T-helper 9 cell (primary cell): Measurements from ENCODE around the gene WFS1.

ENCODE experiments used
- DNase-seq: peaks from one replicate; pipeline ENCODE4 v3.0.0-alpha.2; 2020
- total RNA-seq, 2 donors: gene quantifications; one replicate each; lab custom pipeline; 2026; lab: John Stamatoyannopoulos, UW

The WFS1 gene, protein sequence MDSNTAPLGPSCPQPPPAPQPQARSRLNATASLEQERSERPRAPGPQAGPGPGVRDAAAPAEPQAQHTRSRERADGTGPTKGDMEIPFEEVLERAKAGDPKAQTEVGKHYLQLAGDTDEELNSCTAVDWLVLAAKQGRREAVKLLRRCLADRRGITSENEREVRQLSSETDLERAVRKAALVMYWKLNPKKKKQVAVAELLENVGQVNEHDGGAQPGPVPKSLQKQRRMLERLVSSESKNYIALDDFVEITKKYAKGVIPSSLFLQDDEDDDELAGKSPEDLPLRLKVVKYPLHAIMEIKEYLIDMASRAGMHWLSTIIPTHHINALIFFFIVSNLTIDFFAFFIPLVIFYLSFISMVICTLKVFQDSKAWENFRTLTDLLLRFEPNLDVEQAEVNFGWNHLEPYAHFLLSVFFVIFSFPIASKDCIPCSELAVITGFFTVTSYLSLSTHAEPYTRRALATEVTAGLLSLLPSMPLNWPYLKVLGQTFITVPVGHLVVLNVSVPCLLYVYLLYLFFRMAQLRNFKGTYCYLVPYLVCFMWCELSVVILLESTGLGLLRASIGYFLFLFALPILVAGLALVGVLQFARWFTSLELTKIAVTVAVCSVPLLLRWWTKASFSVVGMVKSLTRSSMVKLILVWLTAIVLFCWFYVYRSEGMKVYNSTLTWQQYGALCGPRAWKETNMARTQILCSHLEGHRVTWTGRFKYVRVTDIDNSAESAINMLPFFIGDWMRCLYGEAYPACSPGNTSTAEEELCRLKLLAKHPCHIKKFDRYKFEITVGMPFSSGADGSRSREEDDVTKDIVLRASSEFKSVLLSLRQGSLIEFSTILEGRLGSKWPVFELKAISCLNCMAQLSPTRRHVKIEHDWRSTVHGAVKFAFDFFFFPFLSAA
- 4.8 to 5.3 reads per million in 2 donors for total RNA-seq

DNA sequence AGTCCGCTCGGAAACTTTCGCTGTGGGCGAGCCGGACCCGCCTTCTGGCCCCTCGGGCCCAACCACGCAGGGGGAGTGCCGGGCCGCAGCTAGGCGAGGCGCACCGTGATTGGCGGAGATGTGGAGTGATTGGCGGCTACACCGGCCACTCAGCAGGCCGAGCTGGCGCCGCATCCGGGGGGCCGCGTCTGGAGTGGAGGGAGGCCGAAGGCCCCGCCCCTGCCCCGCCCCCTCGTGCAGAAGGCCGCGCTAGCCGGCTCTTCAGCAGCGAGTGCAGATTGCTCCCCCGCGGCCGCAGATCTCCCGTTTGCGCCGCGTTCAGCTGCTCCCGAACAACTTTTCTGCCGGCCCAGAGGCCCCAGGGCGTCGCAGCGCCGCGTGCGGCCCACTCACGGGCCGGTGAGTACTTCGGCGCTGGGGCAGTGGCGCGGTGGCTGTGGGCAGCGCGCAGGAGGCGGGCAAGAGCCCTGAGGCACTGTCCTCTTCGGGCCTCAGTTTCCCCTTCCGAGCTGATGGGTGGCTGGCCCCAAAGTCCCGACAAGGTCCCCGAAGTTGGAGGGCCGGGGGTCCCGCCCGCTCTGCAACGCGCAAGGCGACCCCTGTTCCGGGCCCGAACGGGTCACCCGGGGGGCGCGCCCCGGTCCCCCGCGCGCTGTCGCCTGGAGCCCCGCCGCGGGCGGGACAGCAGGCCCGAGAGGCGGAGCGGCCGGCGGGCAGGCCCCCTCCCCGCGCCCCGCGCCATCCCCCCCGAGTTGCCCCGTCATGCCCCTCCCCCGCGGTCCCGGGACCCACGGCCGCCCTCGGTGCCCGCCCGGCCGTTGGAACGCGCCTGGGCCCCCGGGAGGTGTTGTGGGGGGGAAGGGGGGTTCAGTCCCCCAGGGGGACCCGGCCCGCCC, at the start of gene WFS1:
Gene WFS1, plus strand, starts transcription at position 235 of the 896 bp plus-strand sequence. CDS start 7,606 bp downstream, outside the sequence.
- peak; percentile 96 for DNase-seq

GRCh38 chr4:6221301-6221850, 48.3 kb upstream of the WFS1 start:
- no peak for DNase-seq

DNA sequence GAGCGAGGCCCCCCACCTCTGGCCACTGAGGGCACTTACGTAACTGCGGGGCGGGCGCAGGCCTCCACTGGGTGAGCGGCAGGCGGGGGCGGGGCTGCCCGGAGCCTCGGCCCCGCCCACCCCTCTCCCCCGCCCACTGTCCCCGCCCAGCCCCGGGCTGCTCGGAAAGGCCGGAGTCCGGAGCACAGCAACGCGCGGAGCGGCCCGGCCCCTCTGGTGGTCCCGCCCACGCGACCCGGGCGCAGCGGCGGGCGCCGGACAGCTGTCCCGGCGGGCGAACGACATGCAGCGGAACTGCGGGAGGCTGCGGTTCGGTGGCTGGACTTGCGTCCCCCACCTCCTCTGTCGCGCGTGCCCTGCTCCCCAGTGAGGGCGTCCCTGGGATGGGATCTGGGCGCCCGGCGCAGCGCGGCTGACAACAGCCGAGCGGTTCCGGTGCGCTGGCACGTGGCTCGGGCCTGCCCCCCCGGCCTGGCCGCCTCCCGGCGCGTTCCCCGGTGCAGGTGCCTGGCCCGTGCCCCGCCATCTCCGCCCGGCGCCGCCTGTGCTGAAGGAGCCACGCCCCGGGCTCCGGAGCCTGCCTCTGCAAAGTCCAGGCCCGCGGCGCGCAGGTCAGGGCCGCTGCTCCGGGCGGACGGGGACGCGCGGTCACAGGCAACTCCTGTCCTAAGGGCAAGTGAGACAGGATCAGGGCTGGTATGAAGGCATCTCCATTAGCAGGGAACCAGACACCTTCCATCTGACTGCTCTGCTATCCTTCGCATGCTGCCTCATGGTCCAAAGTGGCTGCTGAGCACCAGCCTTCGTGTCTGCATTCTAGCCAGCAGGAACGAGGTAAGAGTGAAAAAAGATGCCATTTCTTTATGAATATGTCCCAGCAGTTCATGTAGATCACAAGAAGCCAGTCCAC, 47.5 kb upstream of the WFS1 start:
- DNase-seq, result no peak

DNA sequence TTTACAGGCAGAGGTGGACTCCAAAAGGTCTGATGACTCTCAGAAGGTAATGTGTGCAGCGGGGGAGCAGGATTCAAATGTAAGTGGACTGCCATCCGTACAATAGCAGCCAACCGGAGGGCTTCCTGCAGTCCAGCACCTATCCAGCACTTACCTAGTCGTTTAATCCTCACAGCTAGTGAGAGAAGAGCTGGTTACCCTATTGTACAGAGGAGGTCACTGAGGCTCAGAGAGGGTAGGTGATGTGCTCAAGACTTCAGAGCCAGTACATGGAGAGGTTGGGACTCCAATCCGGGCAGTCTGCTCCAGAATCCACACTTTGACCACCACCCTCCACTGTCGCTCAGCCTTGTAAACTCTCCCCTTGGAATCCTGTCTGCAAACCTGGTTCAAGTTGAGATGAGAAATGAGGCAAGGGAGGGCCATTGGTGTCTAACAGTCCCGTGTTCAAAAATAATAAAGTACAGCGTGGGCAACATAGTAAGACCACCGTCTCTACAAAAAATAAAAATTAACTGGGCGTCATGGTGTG, 46.8 kb upstream of the WFS1 start:
- no peak for DNase-seq

DNA sequence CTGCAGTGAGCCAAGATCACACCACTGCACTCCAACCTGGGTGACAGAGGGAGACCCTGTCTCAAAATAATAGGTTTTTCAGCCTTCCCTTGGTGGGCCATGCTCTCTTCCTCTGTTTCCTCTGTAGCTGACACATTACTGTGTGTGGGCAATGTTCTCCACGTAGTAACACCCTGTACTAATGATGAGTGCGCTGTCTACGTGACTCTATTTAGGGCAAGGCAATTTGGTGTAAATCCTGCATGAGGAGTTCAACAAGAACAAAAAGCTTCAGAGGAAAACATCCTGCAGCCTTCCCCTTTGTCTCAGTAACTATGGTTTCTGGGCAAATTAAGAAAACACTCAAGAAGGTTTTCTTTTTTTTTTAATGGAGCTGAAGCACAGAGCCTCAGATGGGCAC, 44.9 kb upstream of the WFS1 start:
- DNase-seq, result no peak

DNA sequence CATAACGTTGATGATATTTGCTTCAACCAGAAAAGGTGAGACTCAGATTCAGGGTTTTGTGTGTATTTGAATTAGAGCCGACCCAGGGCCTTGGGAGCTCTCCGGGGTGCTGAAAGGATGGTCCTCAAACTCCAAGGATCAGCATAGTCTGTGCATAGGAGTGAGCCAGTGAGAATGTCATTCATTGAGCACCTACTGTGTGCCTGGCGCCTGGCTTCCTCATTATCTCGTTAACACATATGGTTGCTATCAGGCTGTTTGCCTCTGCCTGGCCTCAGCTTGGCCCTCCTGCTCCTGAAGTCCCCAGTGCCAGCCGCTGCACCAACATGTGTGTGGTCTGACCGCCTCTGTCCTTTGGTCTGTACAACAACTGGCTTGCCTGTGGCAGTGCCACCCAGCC, 44.2 kb upstream of the WFS1 start:
- DNase-seq, result no peak

DNA sequence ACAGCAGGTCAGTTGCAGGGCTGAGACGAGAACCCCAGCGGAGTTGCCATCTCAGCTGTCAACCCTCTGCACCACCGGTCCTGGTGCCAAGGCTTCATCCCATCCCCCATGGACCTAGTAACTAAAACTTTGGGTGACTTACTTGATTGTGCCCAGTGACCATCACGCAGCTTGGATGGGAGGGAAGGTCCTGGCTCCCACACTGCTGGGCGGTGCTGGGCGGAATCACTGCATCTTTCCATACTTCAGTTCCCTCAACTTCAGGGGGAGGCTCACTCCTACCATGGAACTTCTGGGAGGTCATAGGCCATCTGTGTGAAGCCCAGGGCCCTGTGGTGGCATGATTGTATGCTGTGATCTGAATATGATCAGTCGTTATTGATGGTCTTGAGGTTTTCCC, 43.1 kb upstream of the WFS1 start:
- DNase-seq, result no peak

DNA sequence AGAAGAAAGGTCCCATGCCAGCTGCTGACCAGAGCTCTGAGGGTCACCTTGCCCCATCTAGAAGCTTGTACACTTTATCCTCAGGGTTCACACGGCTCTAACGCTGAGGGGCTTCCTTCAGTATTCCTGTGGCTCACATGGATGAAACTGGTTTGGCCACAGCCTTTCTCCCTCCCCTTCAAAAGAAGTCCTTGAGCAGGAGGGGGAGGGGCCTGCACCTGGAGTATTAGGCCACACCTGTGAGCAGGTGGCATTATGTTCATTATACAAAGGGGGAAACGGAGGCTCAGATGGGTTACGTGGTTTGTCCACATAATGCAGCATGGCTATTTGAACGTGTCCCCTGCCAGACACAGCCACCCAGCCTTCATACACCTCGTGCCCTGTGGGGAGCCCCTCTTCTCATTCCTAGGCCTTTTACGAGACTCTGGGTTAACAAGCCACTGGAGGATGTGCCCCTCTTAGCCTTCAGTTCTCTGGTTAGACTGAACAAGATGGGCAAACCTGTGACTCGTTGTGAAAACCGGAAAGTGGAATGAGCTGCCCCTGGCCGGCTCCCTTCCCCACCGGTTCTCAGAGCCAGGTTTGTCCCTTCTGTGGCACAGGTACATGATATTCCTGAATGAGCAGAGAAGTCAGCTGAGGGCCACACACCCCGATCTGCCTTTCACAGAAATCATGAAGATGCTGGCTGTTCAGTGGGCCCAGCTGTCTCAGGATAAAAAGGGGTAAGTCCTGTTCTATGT, 42.1 kb upstream of the WFS1 start:
- DNase-seq, result no peak

DNA sequence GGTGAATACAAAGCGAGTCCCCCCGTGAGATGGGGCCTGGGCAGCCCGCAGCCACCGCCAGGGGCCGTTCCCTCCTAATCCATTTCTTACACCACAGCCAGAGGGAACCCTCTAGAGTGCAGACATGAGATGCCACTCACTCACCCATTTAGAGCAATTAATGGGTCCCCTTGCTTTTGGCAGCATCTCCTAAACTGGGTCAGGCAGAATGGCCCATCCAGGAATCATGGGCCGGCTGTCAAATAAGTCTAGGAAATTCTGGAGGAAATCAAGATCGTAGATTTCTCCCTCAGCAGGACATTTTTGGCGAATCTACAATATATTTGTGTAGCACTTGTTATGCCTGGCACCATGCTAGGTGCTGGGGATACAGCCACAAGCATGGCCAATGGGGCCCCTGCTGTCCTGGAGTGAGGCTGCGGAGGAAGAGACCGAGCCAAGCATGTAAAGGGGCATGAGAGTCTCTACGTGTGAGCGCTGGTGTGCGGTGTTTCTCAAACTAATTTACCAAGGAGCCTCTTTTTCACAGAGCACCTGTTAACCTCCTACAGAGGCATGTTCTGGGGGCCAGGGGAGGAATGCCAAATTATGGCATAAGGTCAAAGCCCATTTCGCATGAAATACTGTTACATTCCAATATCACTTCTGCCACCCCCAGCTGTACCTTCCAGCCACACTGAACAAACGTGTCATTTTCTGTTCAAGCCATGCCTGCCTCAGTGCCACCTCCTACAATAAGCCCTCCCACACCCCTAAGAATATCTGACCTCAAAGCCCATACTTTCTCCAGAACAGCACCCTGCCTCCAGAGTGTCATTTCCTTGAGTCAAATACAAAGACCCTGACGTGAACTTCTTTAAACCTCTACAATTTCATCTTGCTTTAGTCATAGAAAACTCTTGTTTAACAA, 41.2 kb upstream of the WFS1 start:
- no peak for DNase-seq

GRCh38 chr4:6229095-6229494, 40.6 kb upstream of the WFS1 start:
- DNase-seq, result no peak

DNA sequence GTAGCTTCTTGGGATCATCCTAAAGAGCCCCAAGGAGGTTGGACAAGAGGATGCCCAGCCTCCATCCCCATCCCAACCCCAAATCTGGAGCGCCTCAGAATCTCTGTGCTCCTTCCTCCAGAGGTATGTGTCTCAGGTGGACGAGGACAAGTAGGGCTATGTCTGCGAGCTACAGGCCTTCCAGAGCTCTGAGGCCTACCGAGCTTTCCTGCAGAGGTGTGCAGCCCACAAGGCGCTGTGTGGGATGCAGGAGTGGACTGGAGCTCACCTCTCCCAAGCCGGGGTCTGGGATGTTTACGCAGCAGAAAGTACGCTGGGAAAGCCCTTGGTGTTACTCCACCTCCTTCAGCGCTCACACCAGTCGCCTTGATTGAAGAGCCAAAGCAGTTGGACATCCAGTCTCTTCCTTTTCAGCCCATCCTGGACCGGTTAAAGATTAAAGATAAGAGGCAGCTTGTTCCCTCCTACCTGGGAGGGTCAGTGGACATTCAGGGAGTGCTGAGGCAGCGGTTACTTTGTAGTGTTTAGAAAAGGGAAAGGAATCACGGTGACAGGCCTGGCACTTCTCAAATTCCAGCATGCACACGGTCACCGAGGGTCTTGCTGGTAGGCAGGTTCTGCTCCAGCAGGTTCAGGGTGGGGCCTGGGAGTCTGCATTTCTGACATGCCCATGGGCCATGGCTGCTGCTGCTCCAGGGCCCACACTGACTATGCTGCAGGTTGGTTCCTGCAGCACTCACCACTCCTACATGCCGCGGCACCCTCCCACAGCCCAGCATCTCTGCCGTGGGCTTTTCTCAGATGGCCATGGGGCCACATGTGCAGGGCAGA, 39.8 kb upstream of the WFS1 start:
- no peak for DNase-seq

DNA sequence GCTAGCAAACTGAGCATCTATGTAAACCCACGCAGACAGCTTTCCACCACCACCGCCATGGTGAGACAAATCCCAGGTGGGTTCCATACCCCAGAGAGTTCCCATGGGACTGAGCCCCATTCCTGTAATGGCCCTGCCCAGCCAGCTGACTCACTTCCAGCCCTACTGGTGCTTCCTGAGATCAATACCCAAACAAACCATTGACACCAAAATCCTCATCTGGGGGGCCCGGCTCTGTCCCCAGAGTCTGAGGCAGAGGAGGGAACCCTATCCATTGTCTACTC, 39.2 kb upstream of the WFS1 start:
- no peak for DNase-seq

DNA sequence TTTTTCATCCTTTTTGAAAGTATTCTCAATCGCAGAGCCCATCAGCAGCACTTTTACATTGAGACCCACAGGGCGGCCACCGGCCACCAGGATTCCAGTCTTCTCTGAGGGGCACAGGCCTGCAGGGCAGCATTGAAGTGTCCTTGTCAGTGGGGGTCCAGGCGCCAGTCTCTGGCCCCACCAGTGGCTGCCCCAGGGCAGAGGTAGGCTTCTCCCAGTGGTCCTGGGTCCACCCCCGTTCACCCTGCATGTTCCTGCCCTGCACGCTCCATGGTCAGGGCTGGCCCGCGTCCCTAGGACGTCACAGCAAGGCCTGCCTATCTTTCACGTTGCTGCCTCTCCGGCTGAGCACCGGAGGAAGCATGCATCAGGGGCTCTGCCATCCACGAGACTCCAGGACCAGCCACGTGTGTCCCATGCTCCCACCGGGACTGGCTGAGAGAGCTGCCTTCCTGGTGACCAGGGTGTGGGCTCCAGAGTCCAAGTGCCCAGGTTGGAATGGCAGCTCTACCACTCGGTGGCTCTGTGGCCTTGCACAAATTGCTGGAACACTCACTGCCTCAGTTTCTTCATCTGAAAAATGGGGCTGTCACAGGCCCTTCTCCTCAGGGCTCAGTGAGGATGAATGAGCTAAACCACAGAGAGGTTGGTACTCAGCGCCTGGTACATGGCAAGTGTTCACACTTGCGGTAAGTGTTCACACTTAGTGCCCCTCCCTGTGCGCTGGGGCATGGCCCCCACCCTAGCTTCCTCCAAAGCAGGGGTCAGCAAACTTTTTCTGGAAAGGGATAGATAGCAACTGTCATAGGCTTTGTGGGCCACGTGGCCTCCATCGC, 38.6 kb upstream of the WFS1 start:
- DNase-seq, result no peak

- DNase-seq, result no peak
These were observed 37.9 kb upstream of the WFS1 start for GRCh38 chr4:6231663-6232165.

GRCh38 chr4:6232836-6233785, 36.5 kb upstream of the WFS1 start:
- no peak for DNase-seq

GRCh38 chr4:6233929-6234328, 35.7 kb upstream of the WFS1 start:
- DNase-seq, result no peak
